Neural crest cell (in vitro differentiated cells): Measurements from ENCODE around the gene INHA. TPM values are rescaled to one million over a fixed set of nuclear protein-coding genes. Genes with fewer than 3 reads are reported as not detected.

Experiments used
- DNase-seq: peaks from one replicate; pipeline ENCODE4 v3.0.0; 2021; ENCODE audit warnings: low read depth, mixed read lengths, low spot score
- H3K27ac Mint-ChIP-seq: one replicate; pipeline ENCODE4 v1.8.0; 2021; ENCODE audit warnings: mild to moderate bottlenecking, mixed read lengths; ENCODE audit not compliant: unreplicated experiment
- H3K27me3 Mint-ChIP-seq: 2 replicates; pipeline ENCODE4 v1.8.0; 2021; ENCODE audit warnings: low read depth, mild to moderate bottlenecking, mixed read lengths
- H3K36me3 Mint-ChIP-seq: 2 replicates; pipeline ENCODE4 v1.8.0; 2021; ENCODE audit warnings: low read depth, mild to moderate bottlenecking, mixed read lengths
- H3K4me1 Mint-ChIP-seq: 2 replicates; pipeline ENCODE4 v1.8.0; 2021; ENCODE audit warnings: mixed read lengths
- H3K4me3 Mint-ChIP-seq: one replicate; pipeline ENCODE4 v1.8.0; 2021; ENCODE audit warnings: mild to moderate bottlenecking, mixed read lengths
- H3K9me3 Mint-ChIP-seq: 2 replicates; pipeline ENCODE4 v1.8.0; 2021; ENCODE audit warnings: mixed read lengths
- CTCF ChIP-seq: fragments of 200-600 bp; sonication (generic); conservative IDR thresholded peaks from 2 replicates; pipeline ENCODE4 v1.5.0; 2021; ENCODE audit warnings: antibody characterized with exemption, mild to moderate bottlenecking
- total RNA-seq: library from RNA; stranded (reverse); gene quantifications from 2 replicates; pipeline ENCODE4 v1.2.1, GENCODE V29; 2021

The INHA gene
- total RNA-seq, 1 donor from 2014 or later, result not detected

GRCh38 chr2:219547621-219548020, 24.5 kb upstream of the INHA start:
- TF ChIP-seq CTCF, result no peak
- Mint-ChIP-seq H3K9me3 (no peaks in the 10 kb centered on the region), H3K27ac (no peak overlapping the region), H3K4me3 (peak overlapping the region; percentile 66), H3K27me3 (peaks cover 4% of the 10 kb centered on the region), H3K36me3 (peaks cover 3% of the 10 kb centered on the region), H3K4me1 (peaks cover 38% of the 10 kb centered on the region)
- no peak for DNase-seq

- DNase-seq, result no peak
- peaks cover 39% of the 10 kb centered on the region for H3K4me1 Mint-ChIP-seq
- H3K4me3 Mint-ChIP-seq, result peak overlapping the region; percentile 72
- H3K27me3 Mint-ChIP-seq, result peaks cover 14% of the 10 kb centered on the region
- no peak for TF ChIP-seq CTCF
- H3K9me3 Mint-ChIP-seq, result no peaks in the 10 kb centered on the region
- H3K27ac Mint-ChIP-seq, result no peak overlapping the region
- H3K36me3 Mint-ChIP-seq, result peaks cover 3% of the 10 kb centered on the region
These were observed 23.1 kb upstream of the INHA start for GRCh38 chr2:219548990-219549389.

GRCh38 chr2:219549619-219550018, 22.5 kb upstream of the INHA start:
- Mint-ChIP-seq H3K9me3 (no peaks in the 10 kb centered on the region), H3K4me1 (peaks cover 33% of the 10 kb centered on the region), H3K4me3 (peak overlapping the region; percentile 72), H3K27me3 (peaks cover 16% of the 10 kb centered on the region), H3K27ac (no peak overlapping the region), H3K36me3 (peaks cover 3% of the 10 kb centered on the region)
- DNase-seq, result no peak
- no peak for TF ChIP-seq CTCF

GRCh38 chr2:219551441-219552381, 20.4 kb upstream of the INHA start:
- H3K27ac Mint-ChIP-seq, result no peak overlapping the region
- H3K9me3 Mint-ChIP-seq, result no peaks in the 10 kb centered on the region
- H3K4me3 Mint-ChIP-seq, result peak overlapping the region; percentile 88
- peaks cover 16% of the 10 kb centered on the region for H3K27me3 Mint-ChIP-seq
- no peak for TF ChIP-seq CTCF
- H3K4me1 Mint-ChIP-seq, result peaks cover 20% of the 10 kb centered on the region
- peaks cover 3% of the 10 kb centered on the region for H3K36me3 Mint-ChIP-seq
- no peak for DNase-seq

- no peak for TF ChIP-seq CTCF
- Mint-ChIP-seq H3K9me3 (no peaks in the 10 kb centered on the region), H3K36me3 (no peaks in the 10 kb centered on the region), H3K27me3 (peaks cover 16% of the 10 kb centered on the region), H3K27ac (no peak overlapping the region), H3K4me3 (peak overlapping the region; percentile 88), H3K4me1 (peaks cover 16% of the 10 kb centered on the region)
- DNase-seq, result peak; percentile 93
These were observed 19.5 kb upstream of the INHA start for GRCh38 chr2:219552382-219553167.
